Prostate gland (tissue), 2 donors: Measurements from ENCODE around the gene PCMTD2. TPM values are rescaled to one million over a fixed set of nuclear protein-coding genes. Genes with fewer than 3 reads are reported as not detected.
A peak's percentile ranks its signal among the peaks of the same experiment; 100 is the strongest.

Experiments
- DNase-seq: peaks from one replicate; pipeline ENCODE4 v3.0.0-alpha.2; 2019; ENCODE audit warnings: low spot score
- H3K27ac ChIP-seq, 2 donors: fragments of 200-600 bp; sonication (generic); 2 replicates each; pipeline ENCODE4 v1.5.1; 2017 to 2019
- H3K27me3 ChIP-seq: fragments of 200-600 bp; sonication (generic); replicated peaks from 2 replicates; pipeline ENCODE4 v1.5.1; 2019; ENCODE audit not compliant: insufficient read depth
- H3K36me3 ChIP-seq, 2 donors: fragments of 200-600 bp; sonication (generic); 1 replicate in 1 of 2; 2 replicates in 1 of 2; pipeline versions ENCODE4 v1.5.1 to v1.8.1; 2017 to 2019
- H3K4me1 ChIP-seq: fragments of 200-600 bp; sonication (generic); replicated peaks from 2 replicates; pipeline ENCODE4 v1.5.1; 2019
- H3K4me3 ChIP-seq, 2 donors: fragments of 200-600 bp; sonication (generic); 2 replicates each; pipeline ENCODE4 v1.5.1; 2017 to 2019
- H3K9me3 ChIP-seq: fragments of 200-600 bp; sonication (generic); 2 replicates; pipeline ENCODE4 v1.5.1; 2017
- CTCF ChIP-seq, 4 experiments: fragments of 200-600 bp in 2 of 4; fragments of 450-650 bp in 2 of 4; sonication (generic) in 2 of 4; IDR thresholded peaks; 1 replicate in 3 of 4; 2 replicates in 1 of 4; pipeline ENCODE4 v1.5.1; 2016 to 2019; ENCODE audit warnings: antibody characterized with exemption in 4 of 4, mild to moderate bottlenecking in 2 of 4, moderate library complexity in 2 of 4
- POLR2A ChIP-seq: fragments of 450-650 bp; IDR thresholded peaks from one replicate; pipeline ENCODE4 v1.6.1; 2016; ENCODE audit warnings: antibody characterized with exemption, mild to moderate bottlenecking
- POLR2AphosphoS5 ChIP-seq: sonication (generic); formaldehyde crosslinking; IDR thresholded peaks from one replicate; pipeline ENCODE4 v1.6.1; 2017; ENCODE audit warnings: antibody characterized with exemption
- WGBS: methylation state at CpG from one replicate; pipeline ENCODE4 v1.1.5; 2018; 5-methylcytosine and 5-hydroxymethylcytosine counted together
- intact Hi-C: fragments of 100-400 bp; cut with DNase I; formaldehyde crosslinking; loops from one replicate; pipeline ENCODE4 v1.14.2; 2022
- total RNA-seq, 2 donors: library from RNA; depleted of rRNA; stranded (reverse); fragments of >200 nt; gene quantifications; one replicate each; pipeline ENCODE4 v1.1.0, GENCODE V29; 2016

The PCMTD2 gene
- total RNA-seq, 2 donors from 2014 or later, result 143 to 147 TPM

GRCh38 chr20:64236137-64237088 lies 19.1 kb upstream of the PCMTD2 start:
- Histone ChIP-seq H3K9me3 (no peaks in the 10 kb centered on the region), H3K4me1 (no peaks in the 10 kb centered on the region), H3K27me3 (no peaks in the 10 kb centered on the region), H3K4me3 (no peak overlapping the region), H3K36me3 (no peaks in the 10 kb centered on the region), H3K27ac (no peak overlapping the region)
- intact Hi-C loops, result no loop called here
- TF ChIP-seq POLR2AphosphoS5, result no peak
- no peak for TF ChIP-seq POLR2A
- no peak for TF ChIP-seq CTCF (IDR thresholded peaks at IDR 0.05)
- DNase-seq, result no peak
- WGBS, result 86% methylated on average over 19 of the region's 27 CpGs

GRCh38 chr20:64237316-64237715 lies 18.2 kb upstream of the PCMTD2 start:
- 94% methylated on average over 17 of the region's 17 CpGs for WGBS
- Histone ChIP-seq H3K36me3 (no peaks in the 10 kb centered on the region), H3K27ac (no peak overlapping the region), H3K27me3 (no peaks in the 10 kb centered on the region), H3K4me1 (no peaks in the 10 kb centered on the region), H3K4me3 (no peak overlapping the region), H3K9me3 (no peaks in the 10 kb centered on the region)
- DNase-seq, result no peak
- intact Hi-C loops, result no loop called here
- TF ChIP-seq POLR2A, result no peak
- no peak for TF ChIP-seq CTCF (IDR thresholded peaks at IDR 0.05)
- no peak for TF ChIP-seq POLR2AphosphoS5

GRCh38 chr20:64238115-64238825 lies 17.3 kb upstream of the PCMTD2 start:
- no peaks in the 10 kb centered on the region for H3K9me3 ChIP-seq
- H3K27ac ChIP-seq, result no peak overlapping the region
- intact Hi-C loops, result no loop called here
- 72% methylated on average over 11 of the region's 11 CpGs for WGBS
- no peaks in the 10 kb centered on the region for H3K27me3 ChIP-seq
- H3K36me3 ChIP-seq, result no peaks in the 10 kb centered on the region
- H3K4me1 ChIP-seq, result no peaks in the 10 kb centered on the region
- peak; percentile 57 for DNase-seq
- no peak overlapping the region for H3K4me3 ChIP-seq
- TF ChIP-seq POLR2A (no peak), POLR2AphosphoS5 (peak; percentile 52)

- H3K4me1 ChIP-seq, result no peaks in the 10 kb centered on the region
- H3K27me3 ChIP-seq, result no peaks in the 10 kb centered on the region
- no peak overlapping the region for H3K27ac ChIP-seq
- WGBS, result 77% methylated on average over 7 of the region's 7 CpGs
- intact Hi-C loops, result no loop called here
- no peaks in the 10 kb centered on the region for H3K9me3 ChIP-seq
- no peaks in the 10 kb centered on the region for H3K36me3 ChIP-seq
- TF ChIP-seq POLR2A (no peak), POLR2AphosphoS5 (no peak), CTCF (IDR thresholded peaks at IDR 0.05) (no peak)
- DNase-seq, result no peak
- no peak overlapping the region for H3K4me3 ChIP-seq
These were observed 16.6 kb upstream of the PCMTD2 start for GRCh38 chr20:64238851-64239387.
